Hematopoietic multipotent progenitor cell treated with erythropoietin and hydrocortisone succinate and interleukin-3 and kit ligand, for 8 days (in vitro differentiated cells): ENCODE measurements around the gene CD44.
A peak's percentile ranks its signal among the peaks of the same experiment; 100 is the strongest.

Source experiments
- DNase-seq: peaks from one replicate; pipeline ENCODE4 v3.0.0-alpha.2; 2015

Gene CD44

DNA sequence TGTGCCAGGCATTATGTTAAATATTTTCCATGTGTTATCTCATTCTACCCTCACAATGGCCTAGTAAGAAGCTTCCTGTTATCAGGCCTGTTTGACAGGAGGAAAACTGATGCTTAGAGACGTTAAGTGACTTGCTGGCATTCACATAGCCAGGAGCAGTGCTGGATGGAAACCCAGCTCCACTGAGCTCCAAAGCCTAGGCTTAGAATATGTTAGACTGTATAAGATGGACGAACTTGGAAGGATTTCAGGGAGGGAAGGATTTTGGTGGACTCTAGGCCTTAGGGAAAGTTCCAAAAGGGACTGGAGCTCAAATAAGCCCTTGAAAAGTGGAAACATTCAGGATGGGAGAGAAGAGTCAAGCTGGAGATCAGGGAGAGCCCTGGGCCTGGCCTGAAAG, 2.1 kb downstream of the CD44 start:
- DNase-seq: peak; percentile 59

GRCh38 chr11:35141571-35141971, 2.6 kb downstream of the CD44 start:
- DNase-seq: peak; percentile 20

DNA sequence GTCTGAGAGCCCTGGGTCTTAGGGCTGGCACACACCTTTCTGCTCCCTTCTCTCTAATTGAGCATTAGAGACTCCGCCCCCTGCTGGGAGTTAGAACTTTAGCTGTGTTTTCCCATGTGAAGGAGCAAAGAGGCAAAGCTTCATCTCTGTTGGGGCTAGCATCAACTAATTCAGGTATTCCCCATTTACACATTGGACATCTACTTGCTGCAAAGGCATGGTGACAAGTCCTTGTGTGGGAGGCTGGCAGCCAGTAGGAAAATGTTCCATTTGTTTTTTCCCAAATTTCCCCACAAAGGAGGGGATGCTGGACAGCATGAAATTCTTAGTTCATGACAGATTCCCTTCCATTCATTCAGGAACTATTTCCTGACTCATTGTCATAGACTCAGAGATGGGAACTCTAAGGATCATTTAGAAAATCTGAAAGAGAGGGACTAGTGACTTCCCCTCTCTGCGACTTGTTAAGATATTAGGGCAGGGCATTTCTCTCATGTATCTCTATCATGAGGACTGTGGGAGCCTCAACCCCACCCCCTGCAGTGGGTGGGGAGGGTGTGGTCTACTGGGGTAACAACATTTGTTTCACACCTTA, 3.6 kb downstream of the CD44 start:
- peak; percentile 44 for DNase-seq

- peak; percentile 23 for DNase-seq
Measured at GRCh38 chr11:35143297-35144135, 4.5 kb downstream of the CD44 start.

DNA sequence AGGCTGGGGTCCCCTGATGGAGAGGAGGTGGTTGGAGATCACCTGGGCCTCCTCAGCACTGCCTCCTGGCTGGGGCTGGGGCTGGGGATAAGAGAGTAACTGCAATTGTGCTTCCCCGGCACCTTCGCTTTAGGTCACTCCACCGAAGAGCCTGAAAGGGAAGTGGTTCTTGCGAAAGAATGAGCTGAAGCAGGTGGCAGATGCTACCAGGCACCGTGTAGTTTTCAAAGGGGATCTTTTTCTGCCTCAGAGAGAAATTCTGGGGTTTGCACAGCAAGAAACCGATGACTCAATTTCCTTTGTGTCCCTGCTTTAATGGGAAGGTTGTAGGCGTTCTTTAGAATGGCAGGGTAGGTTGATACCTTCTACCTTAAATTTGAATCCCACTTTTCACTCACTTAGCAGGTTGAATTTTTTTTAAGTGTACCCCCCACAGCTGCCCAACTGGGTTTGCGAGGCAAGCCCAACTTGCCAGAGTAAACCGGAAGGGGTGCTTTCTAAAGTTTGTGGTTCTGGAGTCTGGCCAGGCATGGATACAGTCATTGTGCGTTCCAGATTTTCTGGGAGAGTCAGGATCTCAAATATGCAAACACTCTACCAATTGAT, 5.3 kb downstream of the CD44 start:
- no peak for DNase-seq

DNA sequence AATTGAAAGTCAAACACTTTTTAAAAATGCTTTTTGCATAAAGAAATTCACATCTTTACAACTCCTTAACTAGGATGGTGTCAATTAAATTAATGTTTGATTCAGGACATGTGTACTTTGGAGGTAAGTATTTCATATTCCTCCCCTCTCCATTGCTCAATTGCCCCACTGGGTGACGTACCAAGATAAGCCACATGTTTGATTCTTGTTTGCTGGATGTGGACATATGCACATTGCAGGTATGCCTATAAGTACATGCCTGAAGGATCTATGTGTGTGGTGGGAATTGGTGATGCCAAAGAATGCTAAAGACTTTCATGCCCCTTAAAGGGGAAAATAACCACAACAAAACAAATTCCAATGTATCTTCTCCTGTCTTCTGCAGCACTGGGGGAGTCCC, 5.8 kb downstream of the CD44 start:
- DNase-seq: no peak

- DNase-seq: no peak
Measured at GRCh38 chr11:35145271-35145670, 6.3 kb downstream of the CD44 start.

DNA sequence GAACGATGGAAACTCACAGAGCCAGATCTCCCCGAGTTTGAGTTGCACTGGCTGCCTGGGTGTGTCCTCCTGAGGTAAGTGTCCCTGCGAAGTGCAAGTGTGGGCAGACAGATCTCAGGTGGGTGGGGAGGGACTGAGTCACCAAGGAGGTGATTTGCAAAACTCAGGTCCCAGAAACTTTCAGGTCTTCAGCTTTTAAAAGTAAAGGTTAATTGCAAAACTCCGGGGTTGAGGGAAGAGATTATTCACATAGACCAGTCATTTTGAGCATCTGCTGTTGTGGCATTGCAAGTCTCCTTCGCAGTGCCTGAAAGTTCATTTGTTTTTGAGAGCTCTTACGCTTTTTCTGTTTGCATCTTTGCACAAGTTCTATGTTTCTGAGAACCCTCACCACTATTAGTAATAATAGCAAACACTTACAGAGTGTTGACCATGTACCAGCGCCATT, 7.1 kb downstream of the CD44 start:
- no peak for DNase-seq

GRCh38 chr11:35146711-35147110, 7.7 kb downstream of the CD44 start:
- no peak for DNase-seq

GRCh38 chr11:35147235-35147634, 8.3 kb downstream of the CD44 start:
- DNase-seq: no peak

DNA sequence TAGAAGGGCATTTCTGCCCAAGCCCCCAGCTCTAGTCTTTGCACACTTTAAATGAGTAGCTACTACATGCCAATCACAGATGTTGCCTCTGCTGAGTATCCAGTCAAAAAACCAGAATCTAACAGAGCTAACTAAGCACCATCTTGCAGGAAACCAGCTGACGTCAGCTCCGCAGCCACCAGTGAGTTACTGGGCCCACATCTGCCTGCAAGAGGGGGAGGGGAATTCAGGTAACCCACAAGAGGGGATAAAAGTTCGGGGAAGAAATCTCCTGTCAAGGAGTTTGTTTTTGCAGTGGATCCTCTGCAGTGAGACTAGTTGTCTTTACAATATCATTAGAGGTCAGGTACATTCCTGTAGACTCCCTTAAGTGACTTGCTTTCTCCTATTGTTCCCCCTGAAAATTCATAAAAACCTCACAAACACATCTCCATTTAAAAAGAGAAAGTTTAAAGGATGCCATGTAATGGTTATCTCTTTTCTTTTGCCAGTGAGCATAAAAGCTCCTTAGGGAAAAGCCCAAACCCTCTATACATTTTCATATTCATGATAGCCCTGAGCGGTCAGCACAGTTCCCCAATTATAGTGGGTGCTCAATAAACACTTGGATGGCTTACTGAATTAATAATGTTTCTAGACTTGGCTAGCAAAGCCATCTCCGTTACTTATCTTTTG, 9.3 kb downstream of the CD44 start:
- DNase-seq: no peak

- no peak for DNase-seq
Measured at GRCh38 chr11:35150454-35150853, 11.5 kb downstream of the CD44 start.

GRCh38 chr11:35151241-35151640, 12.3 kb downstream of the CD44 start:
- no peak for DNase-seq

DNA sequence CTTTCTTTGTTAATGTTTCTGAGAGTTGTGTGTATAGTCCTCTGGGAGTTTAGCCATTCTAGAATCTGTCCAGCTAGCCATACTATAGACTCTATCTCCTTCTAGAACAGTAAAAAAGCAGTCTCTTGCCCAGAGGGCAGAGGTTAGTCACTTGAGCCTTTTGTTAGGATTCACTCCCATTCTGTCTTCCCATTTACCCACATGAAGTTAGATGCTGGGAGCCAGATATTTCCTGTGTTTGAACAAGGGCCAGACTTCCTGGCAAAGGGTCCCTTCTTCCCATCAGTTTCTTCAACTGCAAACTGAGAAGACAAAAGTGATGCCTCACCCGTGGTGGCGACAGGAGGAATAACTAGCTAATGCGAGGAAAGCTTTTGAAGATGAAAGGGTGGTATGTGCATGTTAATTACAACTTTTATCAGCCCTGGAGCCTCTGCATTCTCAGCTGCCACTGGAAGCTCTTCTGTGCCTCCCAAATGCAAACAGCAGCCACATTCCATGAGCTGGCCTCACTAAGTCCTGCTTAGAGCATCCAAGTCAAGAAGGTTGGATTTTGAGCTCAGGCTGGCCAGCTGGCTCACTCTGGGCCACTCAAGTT, 12.8 kb downstream of the CD44 start:
- DNase-seq: no peak

DNA sequence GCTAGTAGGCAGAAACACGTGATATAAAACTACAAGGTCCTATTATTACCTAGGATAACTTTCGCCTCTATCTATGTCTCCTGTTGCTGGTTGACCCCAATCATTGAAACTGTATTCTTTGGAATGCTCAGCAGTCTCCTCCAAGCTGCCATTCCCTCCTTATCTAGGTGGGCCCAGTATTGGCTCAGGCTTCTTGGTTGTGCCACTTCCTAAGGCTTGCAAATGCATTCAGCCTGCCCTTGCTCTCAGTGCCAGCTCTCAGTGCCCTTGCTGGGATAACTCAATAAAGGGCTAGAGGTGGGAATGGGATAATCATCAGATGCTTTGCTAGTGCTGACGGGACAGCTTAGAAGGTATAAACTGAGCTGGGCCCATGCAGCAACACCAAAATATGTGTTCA, 13.6 kb downstream of the CD44 start:
- DNase-seq: no peak

DNA sequence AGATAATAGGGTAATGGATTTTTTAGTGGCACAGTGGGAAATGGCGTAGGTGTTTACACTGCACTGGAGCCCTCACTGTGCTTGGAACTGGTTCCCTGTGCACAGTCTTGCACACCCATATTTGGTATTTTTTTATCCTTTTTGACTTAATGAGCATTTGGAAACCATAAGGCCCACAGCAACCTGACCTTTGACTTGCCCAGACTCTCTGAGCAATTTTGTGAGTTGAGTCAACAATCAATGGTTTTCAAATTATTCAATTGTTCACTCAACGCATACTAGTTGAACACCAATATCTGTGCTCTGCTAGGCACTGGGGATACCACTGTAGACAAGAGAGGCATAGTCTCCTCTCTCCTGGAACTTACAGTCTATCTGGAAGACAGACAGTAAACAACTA, 14.3 kb downstream of the CD44 start:
- DNase-seq: no peak

- DNase-seq: no peak
Measured at GRCh38 chr11:35154952-35155351, 16.0 kb downstream of the CD44 start.

- no peak for DNase-seq
Measured at GRCh38 chr11:35155677-35156076, 16.7 kb downstream of the CD44 start.

DNA sequence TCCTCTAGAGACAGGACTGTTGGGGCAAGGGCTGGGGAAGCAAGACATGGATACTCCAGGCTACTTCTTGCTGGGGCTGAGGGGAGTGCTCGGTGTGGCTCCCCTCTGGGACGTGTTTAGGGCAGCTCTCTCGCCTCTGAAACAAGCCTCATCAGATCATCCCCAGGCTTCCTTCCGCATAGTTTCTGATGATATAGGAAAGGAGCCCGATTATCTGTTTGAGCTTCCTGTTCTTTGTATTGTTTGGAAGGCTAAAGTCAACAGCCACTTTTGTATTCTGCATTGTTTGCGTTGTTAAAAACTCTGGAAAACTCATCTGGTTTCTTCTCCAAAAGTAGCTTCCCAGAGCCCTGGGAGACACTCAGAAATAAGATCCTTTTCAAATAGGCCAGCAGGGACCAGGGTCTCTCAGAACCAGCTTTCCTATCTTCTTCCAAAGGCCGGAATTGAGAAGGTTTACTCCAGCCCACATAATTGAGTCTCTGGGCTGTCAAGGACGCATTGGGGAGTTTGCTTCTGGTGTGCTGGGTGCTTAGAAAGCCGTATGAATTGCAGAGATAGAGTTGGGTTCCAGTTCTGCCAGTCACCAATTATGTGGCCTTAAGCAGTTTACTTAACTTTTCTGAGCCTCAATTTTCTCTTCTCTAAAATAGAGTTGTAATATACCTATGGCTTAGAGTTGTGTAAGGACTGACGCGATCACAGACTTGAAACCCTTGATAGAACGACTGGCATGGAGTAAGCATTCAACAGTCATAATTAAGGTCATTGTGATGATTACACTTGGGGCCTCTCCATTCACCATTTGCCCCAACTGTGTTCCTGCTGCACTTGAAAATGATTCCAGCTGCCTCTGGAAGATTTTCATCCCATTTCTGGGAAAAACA, 19.1 kb downstream of the CD44 start:
- DNase-seq: no peak

DNA sequence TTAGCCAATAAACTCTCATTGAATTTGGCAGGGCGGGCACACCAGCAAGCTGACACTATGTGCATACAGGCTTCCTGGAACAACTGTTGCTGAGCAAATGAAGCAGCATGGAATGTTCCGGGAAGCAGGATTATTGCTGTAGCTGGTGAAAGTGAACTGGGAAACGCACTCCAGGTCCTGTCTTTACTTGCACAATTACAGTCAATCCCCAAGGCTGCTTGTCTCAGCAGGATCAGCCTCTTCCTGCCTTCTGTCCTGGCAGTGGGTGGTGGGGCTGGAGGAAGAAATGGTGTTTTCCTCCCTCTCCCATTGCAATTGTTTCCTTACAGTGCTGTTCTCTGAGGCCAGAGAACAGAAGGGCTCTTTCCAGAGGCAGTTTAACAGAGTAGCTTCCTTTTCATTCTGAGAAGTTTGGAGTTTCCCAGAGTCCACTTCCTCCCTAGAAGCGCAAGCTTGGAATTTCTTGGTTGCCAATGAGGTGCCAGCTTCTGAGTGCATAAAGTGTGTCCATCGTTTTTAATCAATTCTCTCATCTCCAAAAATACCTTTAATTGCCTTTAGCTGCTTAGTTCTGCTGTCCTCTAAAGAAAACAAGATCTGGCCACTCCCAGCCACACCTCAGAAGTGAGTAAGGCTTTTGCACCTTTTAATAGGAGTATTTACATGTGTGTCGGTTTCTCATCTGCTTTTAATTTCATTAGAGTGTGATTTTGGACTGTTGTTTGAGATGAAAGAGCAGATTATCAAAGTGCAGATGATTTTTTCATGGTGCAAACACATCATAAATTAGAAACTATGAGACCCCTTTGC, 19.9 kb downstream of the CD44 start:
- DNase-seq: no peak

DNA sequence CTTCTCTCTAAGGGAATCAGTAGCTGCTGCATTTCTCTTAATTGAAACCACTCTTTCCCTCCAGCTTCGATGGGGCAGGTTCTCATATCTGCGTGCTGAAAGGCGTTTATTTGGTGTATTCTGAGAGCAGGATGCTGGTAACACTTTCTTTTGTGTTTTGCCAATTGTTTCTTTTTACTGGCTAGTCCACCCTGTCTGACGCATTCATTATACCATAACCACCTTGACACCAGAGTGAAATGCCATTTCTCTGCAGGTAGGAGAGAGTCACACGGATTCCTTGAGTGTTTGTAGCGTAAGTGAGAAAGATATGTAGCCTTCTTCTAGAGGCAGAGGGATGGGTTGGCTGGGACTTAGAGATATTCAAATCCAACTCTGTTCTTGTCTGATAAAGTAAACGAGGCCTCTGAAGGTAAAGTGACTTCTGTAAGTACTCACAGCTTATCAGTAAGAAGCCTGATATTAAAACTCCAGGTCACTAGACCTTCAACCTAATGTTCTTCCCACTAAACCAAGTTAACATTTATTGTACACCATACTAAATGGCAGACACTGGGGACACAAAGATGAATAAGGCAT, 21.4 kb downstream of the CD44 start:
- DNase-seq: peak; percentile 88
